B cell (primary cell): ENCODE measurements around the gene PIGQ. TPM values are rescaled to one million over a fixed set of nuclear protein-coding genes. Genes with fewer than 3 reads are reported as not detected.

Experiments
- ATAC-seq: fragments of 200-7000 bp; cut with Tn5 transposase; one replicate; pipeline ENCODE4 v1.10.0; 2021; ENCODE audit warnings: low read depth, mild to moderate bottlenecking, moderate number of reproducible peaks, moderate library complexity
- CTCF ChIA-PET: fragments of 350-600 bp; sonication (Branson Sonifier 250); formaldehyde crosslinking; loops from one replicate; lab custom pipeline; 2021; ENCODE audit warnings: antibody characterized with exemption, inconsistent platforms; lab: Charles Lee
- POLR2A ChIA-PET: fragments of 350-600 bp; sonication (Branson Sonifier 250); formaldehyde crosslinking; loops from one replicate; lab custom pipeline; 2021; ENCODE audit warnings: antibody characterized with exemption; lab: Charles Lee
- DNase-seq: peaks from one replicate; pipeline ENCODE4 v3.0.0; 2013
- H2AFZ ChIP-seq: 2 replicates; pipeline ENCODE4 v1.6.1; 2012; ENCODE audit warnings: mild to moderate bottlenecking, low read depth, low read length; ENCODE audit not compliant: insufficient read depth, poor library complexity, severe bottlenecking
- H3K27ac ChIP-seq, 2 donors: 1 replicate in 1 of 2; 2 replicates in 1 of 2; pipeline ENCODE4 v1.5.1; 2012 to 2013; ENCODE audit warnings: low read length in 2 of 2, mild to moderate bottlenecking in 2 of 2, moderate library complexity in 1 of 2
- H3K27me3 ChIP-seq, 4 experiments: fragments of 200-600 bp in 1 of 4; sonication (generic) in 1 of 4; replicated peaks in 1 of 4; 1 replicate in 2 of 4; 2 replicates in 2 of 4; pipeline versions ENCODE4 v1.6.1 to v1.7.0; 2013 to 2016; ENCODE audit warnings: low read length in 3 of 4, mild to moderate bottlenecking in 2 of 4, mixed read lengths in 1 of 4, moderate library complexity in 1 of 4; ENCODE audit not compliant: insufficient read depth in 4 of 4, control insufficient read depth in 3 of 4; ENCODE audit errors: control extremely low read depth in 1 of 4
- H3K36me3 ChIP-seq, 2 experiments: replicated peaks in 1 of 2; 1 replicate in 1 of 2; 2 replicates in 1 of 2; pipeline versions ENCODE4 v1.6.1 to v1.7.1; 2013; ENCODE audit warnings: low read length in 1 of 2; ENCODE audit not compliant: insufficient read depth in 2 of 2, control insufficient read depth in 1 of 2; ENCODE audit errors: control extremely low read depth in 1 of 2, extremely low read depth in 1 of 2
- H3K4me1 ChIP-seq, 2 donors: fragments of 200-600 bp in 1 of 2; sonication (generic) in 1 of 2; 1 replicate in 1 of 2; 2 replicates in 1 of 2; pipeline versions ENCODE4 v1.5.1 to v1.6.1; 2013 to 2017; ENCODE audit warnings: low read length in 2 of 2; ENCODE audit not compliant: control insufficient read depth in 2 of 2, insufficient read depth in 2 of 2
- H3K4me2 ChIP-seq: replicated peaks from 2 replicates; pipeline ENCODE3; 2012; ENCODE audit warnings: mild to moderate bottlenecking, low read depth, low read length; ENCODE audit not compliant: poor library complexity, severe bottlenecking
- H3K4me3 ChIP-seq, 5 experiments: fragments of 200-600 bp in 1 of 5; sonication (generic) in 1 of 5; 1 replicate in 3 of 5; 2 replicates in 2 of 5; pipeline versions ENCODE4 v1.5.1 to v1.7.0; 2011 to 2016; ENCODE audit warnings: low read length in 4 of 5, mild to moderate bottlenecking in 4 of 5, low read depth in 2 of 5, control low read depth in 1 of 5, moderate library complexity in 1 of 5; ENCODE audit not compliant: insufficient read depth in 1 of 5; ENCODE audit errors: control extremely low read depth in 1 of 5, extremely low read depth in 1 of 5
- H3K79me2 ChIP-seq: fragments of 200-600 bp; sonication (generic); one replicate; pipeline ENCODE4 v1.6.0; 2016; ENCODE audit warnings: low read length; ENCODE audit not compliant: control insufficient read depth, insufficient read depth
- H3K9ac ChIP-seq: fragments of 200-600 bp; sonication (generic); 2 replicates; pipeline ENCODE4 v1.6.1; 2017; ENCODE audit warnings: mild to moderate bottlenecking, low read length, moderate library complexity
- H3K9me3 ChIP-seq, 3 donors: one replicate each; pipeline versions ENCODE4 v1.6.1 to v1.7.1; 2013; ENCODE audit warnings: low read length in 2 of 3; ENCODE audit not compliant: control insufficient read depth in 2 of 3, insufficient read depth in 1 of 3; ENCODE audit errors: control extremely low read depth in 1 of 3
- H4K20me1 ChIP-seq: 2 replicates; pipeline ENCODE4 v1.6.0; 2012; ENCODE audit warnings: mild to moderate bottlenecking, low read length; ENCODE audit not compliant: insufficient read depth, control insufficient read depth, poor library complexity, severe bottlenecking
- H3K27ac Mint-ChIP-seq: one replicate; pipeline ENCODE4 v1.8.0; 2021; ENCODE audit warnings: mixed read lengths
- H3K27me3 Mint-ChIP-seq: one replicate; pipeline ENCODE4 v1.8.0; 2021; ENCODE audit warnings: mixed read lengths
- H3K4me1 Mint-ChIP-seq: one replicate; pipeline ENCODE4 v1.8.0; 2021; ENCODE audit warnings: mixed read lengths
- H3K4me3 Mint-ChIP-seq: one replicate; pipeline ENCODE4 v1.8.0; 2021; ENCODE audit warnings: mixed read lengths
- H3K9me3 Mint-ChIP-seq: one replicate; pipeline ENCODE4 v1.8.0; 2022; ENCODE audit warnings: mixed read lengths; ENCODE audit not compliant: insufficient read depth
- EZH2 ChIP-seq: IDR thresholded peaks from 2 replicates; pipeline ENCODE4 v1.6.1; 2012; ENCODE audit warnings: borderline replicate concordance, low read depth, mild to moderate bottlenecking, moderate library complexity, low read length; ENCODE audit not compliant: insufficient read depth, poor library complexity, severe bottlenecking
- WGBS: methylation state at CpG from one replicate; pipeline ENCODE4 v1.1.5; 2013; ENCODE audit warnings: missing lambda C conversion rate; ENCODE audit not compliant: insufficient coverage; 5-methylcytosine and 5-hydroxymethylcytosine counted together
- intact Hi-C: fragments of 100-400 bp; cut with micrococcal nuclease; formaldehyde crosslinking; loops from one replicate; pipeline ENCODE4 v1.10.0; 2022
- polyA plus RNA-seq: library from polyadenylated mRNA; depleted of rRNA; stranded (reverse); fragments of >200 nt; gene quantifications from 2 replicates; pipeline ENCODE4 v1.2.3, GENCODE V29; 2012
- total RNA-seq, 2 donors: library from RNA; stranded (reverse); fragments of 120-200 nt in 1 of 2; gene quantifications; 1 replicate in 1 of 2; 2 replicates in 1 of 2; pipeline versions ENCODE4 v1.2.3 to v1.2.4, GENCODE V29; 2013 to 2022
- TF ChIP-seq, protein P1 (sequence below): fragments of 200-600 bp; IDR thresholded peaks from one replicate; pipeline ENCODE4 v1.8.0; 2022; ENCODE audit warnings: antibody characterized with exemption, mild to moderate bottlenecking

PIGQ gene
- total and polyA plus RNA-seq, 2 donors (not counting 1 experiment from before 2014, with no cell fraction given) = 56.9 to 68.5 TPM

GRCh38 chr16:553601-554296, 16.0 kb upstream of the PIGQ start:
- Mint-ChIP-seq H3K27me3 (peaks cover 4% of the 10 kb centered on the region), H3K27ac (no peak overlapping the region), H3K4me3 (no peak overlapping the region), H3K9me3 (no peaks in the 10 kb centered on the region), H3K4me1 (no peaks in the 10 kb centered on the region)
- ATAC-seq (no peak), DNase-seq (no peak)
- TF ChIP-seq, protein P1, sequence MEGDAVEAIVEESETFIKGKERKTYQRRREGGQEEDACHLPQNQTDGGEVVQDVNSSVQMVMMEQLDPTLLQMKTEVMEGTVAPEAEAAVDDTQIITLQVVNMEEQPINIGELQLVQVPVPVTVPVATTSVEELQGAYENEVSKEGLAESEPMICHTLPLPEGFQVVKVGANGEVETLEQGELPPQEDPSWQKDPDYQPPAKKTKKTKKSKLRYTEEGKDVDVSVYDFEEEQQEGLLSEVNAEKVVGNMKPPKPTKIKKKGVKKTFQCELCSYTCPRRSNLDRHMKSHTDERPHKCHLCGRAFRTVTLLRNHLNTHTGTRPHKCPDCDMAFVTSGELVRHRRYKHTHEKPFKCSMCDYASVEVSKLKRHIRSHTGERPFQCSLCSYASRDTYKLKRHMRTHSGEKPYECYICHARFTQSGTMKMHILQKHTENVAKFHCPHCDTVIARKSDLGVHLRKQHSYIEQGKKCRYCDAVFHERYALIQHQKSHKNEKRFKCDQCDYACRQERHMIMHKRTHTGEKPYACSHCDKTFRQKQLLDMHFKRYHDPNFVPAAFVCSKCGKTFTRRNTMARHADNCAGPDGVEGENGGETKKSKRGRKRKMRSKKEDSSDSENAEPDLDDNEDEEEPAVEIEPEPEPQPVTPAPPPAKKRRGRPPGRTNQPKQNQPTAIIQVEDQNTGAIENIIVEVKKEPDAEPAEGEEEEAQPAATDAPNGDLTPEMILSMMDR = no peak
- no peak for TF ChIP-seq EZH2
- Histone ChIP-seq H2AFZ (no peak overlapping the region), H3K27ac (no peak overlapping the region), H3K9ac (no peak overlapping the region), H3K9me3 (peaks cover 0 to 2% (median 0%) of the 10 kb centered on the region in 3 donors), H4K20me1 (no peaks in the 10 kb centered on the region), H3K27me3 (peaks cover 0 to 10% (median 2%) of the 10 kb centered on the region in 4 experiments), H3K36me3 (peaks cover 0 to 8% of the 10 kb centered on the region in 2 experiments), H3K4me2 (no peak overlapping the region), H3K4me3 (no peak overlapping the region), H3K4me1 (no peaks in the 10 kb centered on the region), H3K79me2 (no peaks in the 10 kb centered on the region)
- WGBS = 95% methylated on average over 31 of the region's 33 CpGs
- intact Hi-C loops = no loop called here
- CTCF ChIA-PET = no interaction called here
- POLR2A ChIA-PET = no interaction called here

DNA sequence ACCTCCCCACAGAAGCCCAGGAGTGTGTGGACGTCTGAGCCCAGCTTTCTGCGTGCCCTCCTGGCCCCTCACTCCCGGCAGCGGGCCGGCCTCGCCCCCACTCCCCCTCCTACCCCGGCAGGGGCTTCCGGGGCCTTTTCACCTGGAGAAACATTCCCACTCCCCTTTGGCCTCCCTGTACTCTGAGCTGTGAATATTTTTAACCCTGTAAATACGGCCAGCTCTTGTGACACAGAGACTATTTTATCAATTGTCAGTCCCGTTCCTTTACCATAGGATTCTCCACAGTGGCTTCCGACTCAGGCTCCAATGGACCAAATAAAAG, 15.5 kb upstream of the PIGQ start:
- H3K4me2 ChIP-seq = no peak overlapping the region
- intact Hi-C loops = no loop called here
- DNase-seq (no peak), ATAC-seq (no peak)
- peaks cover 0 to 2% (median 0%) of the 10 kb centered on the region in 3 donors for H3K9me3 ChIP-seq
- ChIA-PET CTCF (no interaction called here), POLR2A (no interaction called here)
- H3K27me3 ChIP-seq = peaks cover 0 to 16% (median 3%) of the 10 kb centered on the region in 4 experiments
- TF ChIP-seq, protein P1 = no peak
- no peak for TF ChIP-seq EZH2
- no peaks in the 10 kb centered on the region for H3K4me1 Mint-ChIP-seq
- no peaks in the 10 kb centered on the region for H3K9me3 Mint-ChIP-seq
- WGBS = 95% methylated on average over 11 of the region's 11 CpGs
- H3K36me3 ChIP-seq = peaks cover 0 to 8% of the 10 kb centered on the region in 2 experiments
- H3K4me1 ChIP-seq = peaks cover 0 to under 1% of the 10 kb centered on the region in 2 donors
- H3K4me3 Mint-ChIP-seq = no peak overlapping the region
- no peak overlapping the region for H3K4me3 ChIP-seq
- no peak overlapping the region for H3K27ac Mint-ChIP-seq
- no peak overlapping the region for H3K9ac ChIP-seq
- no peak overlapping the region for H2AFZ ChIP-seq
- no peaks in the 10 kb centered on the region for H4K20me1 ChIP-seq
- no peak overlapping the region for H3K27ac ChIP-seq
- H3K27me3 Mint-ChIP-seq = peaks cover 4% of the 10 kb centered on the region
- H3K79me2 ChIP-seq = no peaks in the 10 kb centered on the region
